HG03097 (cell line): ENCODE results near the gene TFF1.

Experiments
- ATAC-seq: cut with Tn5 transposase; IDR thresholded peaks from one replicate; pipeline ENCODE4 v1.9.1; 2021; ENCODE audit not compliant: unreplicated experiment, low FRiP score

TFF1 gene

GRCh38 chr21:42365770-42366169 is 565 bp downstream of the TFF1 start:
- no peak for ATAC-seq

- ATAC-seq = no peak
Observed at GRCh38 chr21:42364304-42364865, 1.9 kb downstream of the TFF1 start.

GRCh38 chr21:42363312-42363711 is 3.0 kb downstream of the TFF1 start:
- no peak for ATAC-seq

- ATAC-seq = no peak
Observed at GRCh38 chr21:42362700-42363099, 3.6 kb downstream of the TFF1 start.

- ATAC-seq = no peak
Observed at GRCh38 chr21:42362198-42362597, 4.1 kb downstream of the TFF1 start.

- ATAC-seq = no peak
Observed at GRCh38 chr21:42361286-42361685, 5.0 kb downstream of the TFF1 start.

GRCh38 chr21:42360317-42360716 is 6.0 kb downstream of the TFF1 start:
- ATAC-seq = no peak

GRCh38 chr21:42358937-42359336 is 7.4 kb downstream of the TFF1 start:
- no peak for ATAC-seq

- ATAC-seq = no peak
Observed at GRCh38 chr21:42358261-42358660, 8.1 kb downstream of the TFF1 start.

- no peak for ATAC-seq
Observed at GRCh38 chr21:42357307-42357706, 9.0 kb downstream of the TFF1 start.

GRCh38 chr21:42356650-42357049 is 9.7 kb downstream of the TFF1 start:
- ATAC-seq = no peak

GRCh38 chr21:42356046-42356445 is 10.3 kb downstream of the TFF1 start:
- no peak for ATAC-seq

GRCh38 chr21:42353623-42354022 is 12.7 kb downstream of the TFF1 start:
- ATAC-seq = no peak

GRCh38 chr21:42352441-42353095 is 13.8 kb downstream of the TFF1 start:
- ATAC-seq = no peak

- ATAC-seq = no peak
Observed at GRCh38 chr21:42351626-42352440, 14.5 kb downstream of the TFF1 start.

- ATAC-seq = no peak
Observed at GRCh38 chr21:42350927-42351426, 15.4 kb downstream of the TFF1 start, which contains the start of gene TFF2. TSS of gene TFF2 (minus strand) at chr21:42350994. CDS start at chr21:42350957, 37 bp downstream.

GRCh38 chr21:42350318-42350910 is 15.9 kb downstream of the TFF1 start:
- no peak for ATAC-seq

- ATAC-seq = no peak
Observed at GRCh38 chr21:42349420-42350317, 16.7 kb downstream of the TFF1 start.

- no peak for ATAC-seq
Observed at GRCh38 chr21:42348762-42349161, 17.6 kb downstream of the TFF1 start.
